ENCODE measurements around the gene OTULIN.

The OTULIN gene

DNA sequence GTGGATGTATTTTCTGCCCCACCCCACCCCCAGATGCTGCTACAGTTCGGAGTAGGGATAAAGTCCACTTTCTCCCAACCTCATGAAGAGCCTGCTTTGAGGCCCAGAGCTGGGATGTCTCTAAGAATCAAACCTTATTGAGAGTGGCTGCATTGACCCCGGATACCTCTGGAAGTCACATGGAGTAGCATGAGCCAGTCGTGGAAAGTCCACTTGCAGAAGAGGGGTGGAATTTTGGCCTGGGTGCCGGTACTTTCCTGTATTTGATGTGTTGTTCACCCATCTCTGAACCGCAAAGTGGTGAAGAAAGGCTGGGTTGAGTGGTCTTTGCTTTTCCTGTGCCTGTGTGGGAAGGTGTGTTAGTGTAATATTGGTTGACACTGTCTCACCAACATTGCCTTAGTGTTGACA lies 3.7 kb downstream of the OTULIN start:
- no peak for DNase-seq

DNA sequence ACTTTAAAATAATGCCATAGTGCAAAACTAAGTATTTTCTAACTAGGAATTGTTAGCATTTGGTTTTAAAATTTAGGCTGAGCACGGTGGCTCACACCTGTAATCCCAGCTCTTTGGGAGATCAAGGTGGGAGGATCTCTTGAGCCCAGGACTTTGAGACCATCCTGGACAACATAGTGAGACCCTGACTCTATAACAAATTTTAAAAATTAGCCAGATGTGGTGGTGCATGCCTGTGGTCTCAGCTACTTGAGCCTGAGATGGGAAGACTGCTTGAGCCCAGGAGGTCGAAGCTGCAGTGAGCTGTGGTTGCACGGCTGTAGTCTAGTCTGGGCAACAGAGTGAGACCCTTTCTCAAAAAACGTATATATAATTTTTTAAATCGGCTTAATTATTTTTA lies 4.9 kb downstream of the OTULIN start:
- no peak for DNase-seq

DNA sequence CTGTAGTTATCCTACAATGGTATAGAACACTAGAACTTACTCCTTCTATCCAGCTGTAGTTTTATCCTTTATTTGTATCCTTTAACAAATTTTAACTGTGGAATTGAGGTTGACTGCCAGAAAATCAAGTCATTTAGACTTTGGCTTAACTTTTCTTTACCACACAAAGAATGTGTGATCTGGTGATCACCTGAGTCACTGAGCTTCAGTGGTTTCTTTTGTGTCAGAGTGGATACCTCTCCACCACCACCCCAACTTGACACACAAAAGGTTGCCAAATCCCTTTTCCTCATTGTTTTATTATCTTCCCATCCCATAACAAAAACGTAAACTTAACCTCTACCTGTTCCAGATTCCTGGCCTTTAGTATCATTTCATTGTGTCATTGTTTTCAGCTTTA lies 5.5 kb downstream of the OTULIN start:
- DNase-seq, result no peak

DNA sequence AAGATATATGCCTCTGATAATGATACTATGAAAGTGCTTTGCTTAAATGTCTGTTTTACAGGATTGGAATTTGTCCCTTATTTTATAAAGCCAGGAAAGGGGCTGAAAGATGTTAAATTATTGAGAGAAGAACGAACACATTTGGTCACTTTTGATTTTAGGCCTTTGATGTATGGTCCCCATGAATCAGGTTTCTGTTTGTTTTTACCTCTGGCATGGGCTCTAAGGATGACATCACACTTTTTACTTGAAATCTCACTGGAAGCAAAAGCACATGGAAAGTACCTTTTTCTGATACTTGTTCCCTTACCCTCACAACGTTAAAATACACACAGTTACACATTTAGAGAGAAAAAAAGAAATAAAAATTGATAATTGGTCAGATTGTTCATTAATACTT lies 6.9 kb downstream of the OTULIN start:
- DNase-seq, result no peak

DNA sequence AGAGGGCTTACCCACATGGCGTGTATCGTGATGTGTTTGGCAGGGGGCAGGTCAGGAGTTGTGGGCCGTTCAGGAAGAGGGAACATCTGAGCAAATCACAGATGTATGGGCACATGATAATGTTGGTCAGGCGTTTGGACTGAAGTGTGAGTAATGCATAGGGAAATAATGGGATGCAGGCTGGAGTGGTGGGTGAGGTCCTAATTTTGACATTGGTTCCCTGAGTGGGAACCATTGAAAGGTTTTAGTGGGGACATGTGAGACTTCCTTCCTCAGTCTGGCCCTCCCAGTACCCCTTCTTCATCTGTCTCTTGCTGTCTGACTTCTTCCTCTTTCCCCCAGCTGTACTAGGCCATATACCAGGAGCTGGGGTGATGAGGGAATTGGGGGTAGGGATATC lies 7.6 kb downstream of the OTULIN start:
- no peak for DNase-seq

DNA sequence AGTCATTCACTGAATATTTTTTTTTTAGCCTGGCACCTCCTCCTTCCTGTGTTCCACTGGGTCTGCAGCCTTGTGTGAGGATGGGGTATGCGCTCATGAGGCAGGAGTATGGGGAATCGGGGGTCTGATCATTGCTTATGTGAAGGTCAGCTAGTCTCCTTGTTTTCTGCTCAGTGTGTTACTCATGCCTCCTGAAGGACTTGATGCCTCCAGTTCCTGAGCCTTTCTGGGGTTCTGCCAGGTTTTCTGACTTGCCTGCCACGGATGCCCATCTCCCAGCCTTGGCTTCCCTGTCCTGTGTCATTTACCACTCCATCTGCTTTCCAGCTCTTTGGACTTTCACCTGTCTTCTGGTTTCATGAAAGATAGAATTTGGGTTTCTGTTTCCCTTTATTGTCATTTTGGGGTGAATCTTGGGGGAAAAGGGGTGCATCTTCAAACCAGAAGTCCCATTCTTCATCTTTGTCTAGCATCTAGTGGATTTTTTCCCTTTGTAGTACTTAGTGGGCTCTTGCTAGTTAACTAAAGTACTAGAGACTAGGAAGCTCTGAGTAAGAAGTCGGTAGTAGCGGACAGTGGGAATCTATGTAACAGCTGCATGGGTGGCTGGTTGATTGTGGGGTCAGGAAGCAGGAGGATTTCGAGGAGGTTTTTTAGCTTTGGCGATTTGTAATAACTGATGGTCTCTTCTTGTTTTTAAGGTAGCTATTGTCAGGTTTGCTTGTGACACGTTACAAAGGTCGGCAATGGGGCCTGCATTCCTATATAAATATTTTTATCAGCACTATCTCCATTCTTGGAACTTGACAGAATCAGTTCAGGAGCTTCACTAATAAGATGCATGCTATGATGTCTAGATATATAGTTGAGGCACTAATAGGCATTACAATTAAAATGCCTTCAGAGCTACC lies 8.2 kb downstream of the OTULIN start:
- DNase-seq, result peak in 1 of 51 donors; percentile 14

DNA sequence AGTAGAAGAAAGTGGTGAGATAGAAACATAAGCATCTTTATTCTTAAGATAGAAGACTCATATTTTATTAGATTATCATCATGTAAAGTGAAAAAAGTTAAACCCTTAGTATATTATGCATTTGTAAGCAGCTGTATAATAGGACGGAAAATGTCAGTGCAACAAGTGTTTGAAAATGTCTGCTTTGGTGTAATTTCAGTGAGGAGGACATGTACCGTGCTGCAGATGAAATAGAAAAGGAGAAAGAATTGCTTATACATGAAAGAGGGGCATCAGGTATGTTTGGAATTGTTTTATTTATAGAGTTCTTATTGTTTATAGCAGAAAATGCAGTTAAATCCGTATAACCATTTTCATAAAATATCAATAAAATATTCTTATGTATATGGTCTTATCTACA lies 8.9 kb downstream of the OTULIN start:
- no peak for DNase-seq

DNA sequence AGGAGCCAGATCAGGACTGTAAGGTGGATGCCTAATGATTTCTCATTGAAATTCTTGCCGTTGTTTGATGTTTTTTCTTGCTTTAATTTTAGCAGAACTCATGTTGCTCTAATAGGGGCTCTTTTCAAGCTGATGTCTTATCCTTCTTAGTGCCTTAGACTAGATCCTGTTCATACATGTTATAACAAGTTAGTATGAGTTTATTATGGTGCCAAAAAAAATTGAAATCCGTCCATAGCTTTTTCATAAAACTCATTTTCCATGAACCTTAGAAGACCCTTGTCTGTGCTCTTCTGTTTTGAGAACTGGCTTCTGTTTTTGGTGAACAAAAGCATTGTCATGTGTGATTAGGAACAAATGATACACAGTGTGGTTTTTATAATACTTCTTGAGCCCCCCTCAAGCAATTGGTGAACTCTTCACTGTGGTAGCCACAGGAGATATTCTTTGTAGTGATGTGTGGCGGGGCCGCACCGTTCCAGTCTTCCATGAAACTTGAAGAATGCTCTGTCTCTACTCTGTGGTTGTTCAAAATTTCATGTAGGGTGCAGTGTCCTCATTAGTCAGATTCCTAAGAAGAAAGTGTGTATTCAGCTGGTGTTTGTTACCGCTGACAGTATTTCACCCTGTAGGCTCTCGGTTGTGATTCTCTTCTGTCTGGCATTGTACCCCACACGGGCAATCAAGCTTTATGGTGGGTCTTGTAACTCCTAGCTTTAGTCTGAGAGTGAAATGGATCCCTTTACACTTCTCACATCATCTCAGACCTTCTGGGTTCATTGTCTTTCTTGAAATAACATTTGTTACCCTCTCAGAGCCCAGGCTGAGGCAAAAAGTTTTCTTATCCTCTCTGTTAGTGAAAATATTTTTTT lies 10.7 kb downstream of the OTULIN start:
- no peak for DNase-seq

DNA sequence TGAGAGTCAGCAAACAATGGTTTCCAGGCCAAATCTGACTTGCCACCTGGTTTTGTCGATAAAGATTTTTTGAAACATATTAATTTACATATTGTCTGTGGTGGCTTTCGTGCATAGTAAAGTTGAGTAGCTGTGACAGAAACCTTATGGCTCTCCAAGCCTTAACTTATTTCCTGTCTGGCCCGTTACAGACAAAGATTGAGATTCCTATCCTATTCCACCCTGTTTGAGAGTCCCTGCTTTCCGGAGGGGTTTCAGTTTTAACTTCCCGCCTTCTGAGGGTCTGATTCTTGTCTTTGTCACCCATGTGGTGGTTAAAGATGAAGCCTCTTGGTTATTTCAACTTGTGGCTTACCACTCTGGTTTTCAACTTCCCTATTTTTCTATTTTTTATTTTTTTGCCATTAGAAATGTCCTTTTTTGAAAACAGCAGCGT lies 11.4 kb downstream of the OTULIN start:
- no peak for DNase-seq

DNA sequence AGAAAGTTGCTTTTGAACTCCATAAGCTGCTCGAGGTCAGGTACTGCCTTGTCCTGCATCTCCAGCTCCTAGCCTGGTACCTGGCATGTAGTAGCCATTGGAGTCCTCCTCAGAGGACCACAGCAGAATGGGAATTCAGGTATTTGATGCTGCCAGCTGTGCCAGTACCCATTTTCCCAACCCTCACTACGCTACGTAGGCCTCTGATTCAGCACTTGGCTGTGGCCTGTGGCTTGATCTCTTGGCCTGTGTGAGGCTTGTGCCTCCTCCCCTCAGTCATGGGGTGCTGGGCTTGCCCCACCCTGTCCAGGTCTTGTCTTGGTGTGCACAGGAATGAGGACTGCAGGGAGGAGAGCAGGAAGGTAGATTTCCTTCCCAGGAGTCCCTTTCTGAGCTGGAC lies 11.8 kb downstream of the OTULIN start:
- no peak for DNase-seq

DNA sequence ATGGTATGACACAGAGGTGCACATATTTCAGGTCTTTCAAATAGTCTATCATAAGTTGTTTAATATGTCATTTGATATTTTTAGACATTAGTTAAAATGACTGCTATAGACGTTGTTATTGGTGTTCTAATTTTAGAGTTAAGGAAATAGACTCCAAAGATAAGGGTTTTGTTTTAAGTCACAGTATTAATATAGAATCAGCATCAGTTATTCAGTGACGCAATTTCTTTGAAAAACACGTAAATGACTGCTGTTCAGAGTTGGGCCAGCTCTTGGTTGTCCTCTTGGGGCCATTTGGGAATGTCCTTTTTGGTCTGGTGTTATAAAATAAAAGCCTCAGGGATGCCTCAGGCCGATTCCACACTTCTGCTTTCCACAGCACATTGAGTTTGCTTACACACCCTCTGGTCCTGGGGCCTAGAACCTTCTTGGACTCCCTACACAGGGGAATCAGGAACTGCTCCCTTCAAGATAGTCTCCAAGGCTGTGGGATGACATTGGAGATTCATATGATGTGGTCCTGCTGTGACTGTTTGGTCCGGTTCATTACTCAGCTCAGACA lies 14.3 kb downstream of the OTULIN start:
- no peak for DNase-seq

DNA sequence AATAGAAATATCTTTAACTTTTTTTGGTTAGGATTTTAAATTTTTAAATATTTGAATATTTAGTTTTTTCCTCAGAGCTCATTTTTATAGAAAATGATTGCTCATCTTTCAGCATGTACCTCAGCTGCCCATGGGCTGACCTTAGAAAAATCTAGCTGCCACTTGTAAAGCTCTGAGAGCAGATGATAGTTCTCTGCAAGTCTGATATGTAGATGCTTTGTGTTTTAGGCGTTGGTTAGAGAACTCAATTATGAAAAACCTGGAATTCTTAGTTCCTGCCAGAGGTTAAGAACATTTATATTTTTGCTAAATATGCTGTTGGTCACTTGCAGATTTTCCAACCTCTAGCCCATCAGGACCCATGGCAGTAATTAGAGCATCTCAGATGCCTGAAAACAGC lies 15.1 kb downstream of the OTULIN start:
- DNase-seq, result no peak

DNA sequence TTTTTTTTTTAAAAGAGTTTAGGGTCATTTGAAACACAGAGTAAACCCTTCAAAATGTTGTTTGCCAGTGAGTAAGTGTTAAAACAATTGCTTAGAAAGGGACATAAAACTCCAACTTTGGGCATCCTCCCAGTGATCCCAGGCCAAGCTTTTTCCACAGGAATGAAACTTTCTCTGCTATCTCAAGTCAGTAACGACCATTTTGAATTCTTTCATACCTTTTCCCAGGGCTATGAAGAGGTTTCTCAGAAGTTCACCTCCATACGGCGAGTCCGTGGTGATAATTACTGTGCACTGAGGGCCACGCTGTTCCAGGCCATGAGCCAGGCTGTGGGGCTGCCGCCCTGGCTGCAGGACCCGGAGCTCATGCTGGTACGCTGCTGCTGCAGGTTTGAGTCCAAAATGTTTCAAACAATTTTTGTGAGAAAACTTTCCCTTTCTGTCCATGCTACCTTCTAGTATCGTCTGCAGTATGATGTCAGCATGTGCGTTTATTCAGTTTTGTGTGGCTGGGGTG lies 16.8 kb downstream of the OTULIN start:
- peak in 1 of 51 donors; percentile 8 for DNase-seq

DNA sequence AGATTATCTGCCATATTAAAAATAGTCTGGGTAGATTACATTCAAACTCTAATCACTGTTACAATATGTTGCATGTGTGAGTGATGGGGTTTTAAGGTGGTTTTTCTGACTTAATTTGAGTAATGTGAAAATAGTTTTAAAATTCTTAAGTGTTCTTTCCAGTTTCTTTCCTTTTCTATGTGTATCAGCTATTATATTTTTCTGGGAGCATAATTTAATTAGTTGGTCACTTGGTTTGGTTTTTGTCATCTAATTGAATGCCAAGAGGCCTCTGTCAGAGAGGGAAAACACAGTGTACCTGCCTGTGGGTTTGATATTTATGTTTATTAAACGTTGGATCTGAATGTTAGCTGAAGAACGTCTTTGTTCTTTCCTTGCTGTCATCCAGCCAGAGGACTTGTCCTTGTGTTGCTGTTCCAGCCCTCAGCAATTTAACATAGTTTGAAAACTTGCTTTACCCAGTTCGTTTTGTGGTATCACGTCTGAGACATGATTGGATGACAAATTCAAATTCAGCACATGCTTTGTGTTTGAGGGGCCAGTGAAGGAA lies 19.5 kb downstream of the OTULIN start:
- DNase-seq, result peak in 1 of 51 donors; percentile 35

DNA sequence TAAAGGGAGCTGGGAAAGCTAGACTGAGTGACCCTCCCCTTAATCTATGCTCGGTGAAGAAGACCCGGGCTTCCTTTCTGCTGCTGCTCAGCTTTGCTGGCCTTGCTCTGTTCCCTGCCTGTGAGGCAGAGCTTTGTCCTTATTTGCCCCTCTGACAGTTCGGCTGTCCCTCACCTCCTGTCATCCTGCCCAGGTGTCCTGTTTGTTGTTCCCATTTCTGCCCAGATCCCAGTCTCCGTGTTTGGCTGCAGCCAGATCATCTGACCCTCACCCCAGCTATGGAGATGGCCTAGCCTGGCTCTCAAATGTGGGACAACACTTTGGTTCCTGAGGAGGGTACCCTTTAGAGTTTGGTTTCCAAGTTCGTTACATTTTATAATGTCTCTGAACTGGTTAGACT lies 20.2 kb downstream of the OTULIN start:
- DNase-seq, result no peak

DNA sequence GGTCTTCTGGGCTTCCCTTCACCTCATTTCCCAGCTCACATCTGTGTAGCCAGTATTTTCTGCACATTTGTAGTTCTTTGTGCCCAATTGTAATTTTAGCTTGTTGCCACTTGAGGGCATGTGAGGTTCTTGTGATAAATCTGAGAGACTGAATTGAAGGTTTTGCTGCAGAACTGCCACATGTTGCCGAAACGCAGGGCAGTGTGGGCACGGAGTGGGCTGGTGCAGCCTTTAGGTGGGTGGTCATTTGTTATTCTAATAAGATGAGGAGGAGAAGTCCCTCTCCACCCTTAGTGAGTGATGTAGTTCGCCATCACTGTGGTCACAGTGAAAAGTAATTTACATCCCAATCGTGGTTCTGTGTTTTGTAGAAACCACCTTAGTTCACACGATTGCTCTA lies 21.2 kb downstream of the OTULIN start:
- peak in 15 of 51 donors; percentile 11 to 77 (median 36) for DNase-seq

DNA sequence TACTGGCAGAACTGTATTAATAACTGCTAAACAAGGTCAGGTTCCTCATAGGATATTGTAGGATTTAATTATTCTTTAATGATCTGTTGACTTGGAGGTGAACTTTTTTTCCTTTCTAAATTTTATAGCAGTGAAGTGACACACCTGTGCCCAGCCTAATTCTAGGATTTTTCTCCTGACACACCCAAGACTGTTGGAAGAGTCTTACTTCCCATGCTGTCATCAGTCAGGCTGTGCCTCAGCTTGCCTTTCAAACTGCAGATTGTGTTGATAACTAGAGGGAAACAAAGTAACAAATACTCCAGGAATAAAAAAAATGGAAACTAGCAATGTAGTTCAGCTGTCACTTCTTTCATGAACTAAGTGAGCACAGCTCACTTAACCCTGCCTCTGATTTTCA lies 22.0 kb downstream of the OTULIN start:
- DNase-seq, result no peak

DNA sequence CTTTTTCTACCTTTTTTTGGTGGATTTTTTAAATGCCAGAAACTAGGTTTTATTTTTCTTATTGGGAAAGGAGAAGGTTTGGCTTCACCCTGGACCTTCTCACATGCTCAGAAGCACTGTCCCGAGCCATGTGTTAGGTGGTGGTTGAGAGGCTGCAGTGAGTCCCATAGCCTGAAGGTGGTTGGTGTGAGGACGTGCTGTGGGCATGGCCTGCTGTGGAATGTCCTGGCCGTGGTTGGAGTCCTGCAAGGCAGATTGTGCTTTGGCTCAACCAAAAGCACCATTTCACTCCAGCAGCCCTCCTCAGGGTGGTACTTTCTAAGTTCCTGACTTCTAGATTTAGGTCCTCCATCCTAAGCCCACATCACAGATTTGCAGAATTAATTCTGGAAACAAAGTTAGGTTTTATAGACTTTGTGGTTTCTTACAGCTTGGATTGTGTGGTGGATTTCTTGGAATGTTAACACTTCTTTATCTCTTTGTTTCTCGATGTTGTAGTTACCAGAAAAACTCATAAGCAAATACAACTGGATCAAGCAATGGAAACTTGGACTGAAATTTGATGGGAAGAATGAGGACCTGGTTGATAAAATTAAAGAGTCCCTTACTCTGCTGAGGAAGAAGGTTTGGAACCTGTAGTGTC lies 22.6 kb downstream of the OTULIN start:
- no peak for DNase-seq

DNA sequence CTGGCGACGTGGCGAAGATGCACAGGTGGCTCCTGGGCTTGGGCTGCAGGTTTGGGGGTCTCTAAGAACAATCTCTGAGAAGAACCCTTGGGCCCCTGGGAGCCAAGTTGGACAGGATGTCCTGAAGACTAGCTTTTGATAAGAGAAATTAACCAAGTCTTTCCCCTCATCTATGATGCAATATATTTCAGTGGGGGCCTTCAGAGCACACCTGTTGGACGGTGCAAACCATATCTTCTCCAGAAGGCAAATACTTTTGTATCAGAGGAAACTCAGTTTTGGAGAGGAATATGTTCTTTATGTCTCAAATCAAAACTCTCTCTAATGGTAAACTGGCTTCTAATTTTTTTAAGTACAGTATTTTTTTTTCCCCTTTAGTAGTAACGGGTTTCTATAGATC lies 28.6 kb downstream of the OTULIN start:
- DNase-seq, result no peak

DNA sequence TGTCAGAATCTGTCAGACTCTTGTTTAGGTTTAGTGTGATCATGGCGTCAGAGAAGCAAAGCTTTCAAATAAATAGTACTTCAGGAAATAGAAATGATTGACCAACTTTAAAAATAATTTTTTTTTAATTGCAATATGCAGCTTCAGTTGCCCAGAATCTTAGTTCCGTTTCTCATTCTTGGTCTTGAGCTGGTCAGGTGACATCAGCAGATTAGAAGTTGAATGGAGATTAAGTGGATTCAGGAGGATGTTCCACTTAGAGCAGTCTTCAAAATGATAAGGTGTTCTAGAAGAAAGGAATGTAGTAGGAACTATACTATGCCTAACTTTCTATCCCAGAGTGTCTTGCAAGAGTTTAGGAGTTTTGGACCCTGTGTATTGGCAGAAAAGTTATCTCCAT lies 30.6 kb downstream of the OTULIN start:
- no peak for DNase-seq

DNA sequence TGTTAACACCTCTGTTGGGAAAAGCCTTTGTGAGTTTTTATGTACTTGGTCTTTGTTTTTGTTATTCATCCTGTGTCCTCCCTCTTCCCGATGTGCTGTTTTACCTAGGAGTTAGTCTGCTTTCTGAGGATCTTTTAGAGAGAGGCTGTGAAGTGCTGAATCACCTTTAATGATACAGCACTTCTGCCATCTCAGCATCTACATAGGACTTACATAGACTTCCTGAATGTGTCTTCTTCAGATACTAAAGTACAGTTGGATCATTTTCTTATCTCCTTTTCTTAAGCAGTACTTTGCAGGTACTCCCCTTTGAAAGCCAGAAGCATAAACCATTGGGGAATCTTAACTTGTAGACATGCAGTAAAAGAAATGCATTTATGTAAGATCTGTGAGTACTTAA lies 31.5 kb downstream of the OTULIN start:
- no peak for DNase-seq

Measured in hypothalamus (tissue), 51 donors.